Islet precursor cell (in vitro differentiated cells): Measurements from ENCODE around the gene CHCHD3.

Source experiments
- DNase-seq: peaks from one replicate; pipeline ENCODE4 v3.0.0-alpha.2; 2018

CHCHD3 gene

GRCh38 chr7:132797152-132797551 is 284.7 kb downstream of the CHCHD3 start:
- DNase-seq = no peak

DNA sequence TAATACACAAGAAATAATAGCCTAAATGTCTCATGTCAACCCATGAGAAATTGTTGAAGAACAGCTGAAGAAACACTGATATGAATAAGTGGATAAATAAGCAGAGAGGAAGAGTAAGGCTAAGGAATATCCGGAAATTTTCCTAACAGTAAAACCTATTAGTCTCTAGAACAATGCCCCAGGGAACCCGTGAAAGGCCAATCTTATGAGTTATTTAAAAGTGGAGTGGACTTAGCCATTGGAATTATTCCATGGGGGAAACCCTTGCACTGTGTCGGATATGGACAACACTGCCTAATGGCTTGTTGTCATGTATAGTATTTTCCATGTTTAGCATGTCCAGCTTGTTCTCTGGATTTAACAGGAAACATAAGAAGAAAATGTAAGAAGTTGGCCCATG is 288.4 kb downstream of the CHCHD3 start:
- DNase-seq = no peak

- DNase-seq = no peak
Measured at GRCh38 chr7:132791036-132791435, 290.9 kb downstream of the CHCHD3 start.

DNA sequence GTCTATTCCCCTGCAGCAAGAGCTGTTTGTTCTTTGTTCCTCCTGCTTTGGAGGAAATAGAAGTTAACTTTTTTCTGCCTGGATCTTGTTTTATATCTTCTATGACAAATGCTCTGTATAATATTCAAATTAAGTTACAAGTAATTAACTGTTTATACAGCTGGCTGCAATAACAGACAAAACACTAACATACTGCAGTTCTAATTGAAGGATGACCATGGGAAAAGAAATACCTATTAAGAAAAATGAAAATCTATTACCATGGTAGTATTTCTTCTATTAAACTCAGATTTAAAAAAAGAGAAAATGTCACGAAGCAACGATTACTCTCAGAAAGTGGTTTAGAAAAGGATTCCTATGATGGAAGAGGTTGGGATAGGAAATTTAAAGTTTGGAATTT is 291.8 kb downstream of the CHCHD3 start:
- DNase-seq = no peak

DNA sequence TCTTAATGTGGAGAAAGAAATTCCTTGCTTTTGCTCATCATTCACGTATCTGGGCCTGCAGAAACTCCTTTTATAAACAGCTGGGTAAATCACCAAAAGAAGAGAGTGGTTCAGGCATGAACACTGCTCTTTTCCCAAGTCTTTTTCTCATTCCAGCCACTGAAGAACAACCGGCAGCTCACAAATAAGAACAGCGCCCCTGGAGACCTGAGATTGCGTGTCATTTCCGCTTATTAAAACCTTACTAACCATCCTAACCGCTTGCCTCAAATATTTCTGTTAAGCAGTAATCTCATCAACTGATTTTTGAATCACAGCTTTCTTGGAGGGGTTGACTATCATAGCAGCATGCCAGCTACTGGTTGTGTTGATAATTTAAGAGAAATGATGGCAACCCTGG is 292.6 kb downstream of the CHCHD3 start:
- DNase-seq = no peak

DNA sequence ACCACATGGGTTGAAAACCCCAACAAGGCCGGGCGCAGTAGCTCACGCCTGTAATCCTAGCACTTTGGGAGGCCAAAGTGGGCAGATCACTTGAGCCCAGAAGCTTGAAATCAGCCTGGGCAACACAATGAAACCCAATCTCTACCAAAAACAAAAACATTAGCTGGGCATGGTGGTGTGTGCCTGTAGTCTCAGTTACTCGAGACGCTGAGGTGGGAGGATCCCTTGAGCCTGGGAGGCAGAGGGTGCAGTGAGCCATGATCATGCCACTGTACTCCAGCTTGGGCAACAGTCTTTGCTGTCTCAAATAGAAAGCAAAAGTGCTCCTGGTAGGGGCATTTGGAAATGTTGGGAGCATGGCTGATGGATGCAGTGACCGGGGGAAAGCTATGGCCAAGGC is 296.0 kb downstream of the CHCHD3 start:
- DNase-seq = no peak

GRCh38 chr7:132784406-132784805 is 297.5 kb downstream of the CHCHD3 start:
- no peak for DNase-seq

DNA sequence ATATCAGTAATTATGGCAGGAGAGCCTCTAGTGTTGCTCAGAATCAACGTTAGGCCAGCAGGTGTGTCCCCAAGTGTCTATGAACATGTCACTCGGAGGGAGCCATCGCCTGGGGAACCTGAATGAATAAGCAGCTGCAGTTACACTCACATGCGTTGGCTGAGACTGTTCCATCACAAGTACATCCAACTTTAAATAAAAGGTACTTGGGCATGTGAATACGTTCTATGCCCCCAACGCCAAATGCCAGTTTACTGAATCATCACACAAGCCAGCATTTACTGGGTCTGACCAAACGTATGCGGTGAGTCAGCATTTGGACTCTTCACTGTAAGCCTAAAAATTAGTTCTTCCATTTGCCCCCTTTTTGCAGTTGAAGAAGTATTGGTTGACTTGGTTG is 298.1 kb downstream of the CHCHD3 start:
- DNase-seq = peak; percentile 76

- no peak for DNase-seq
Measured at GRCh38 chr7:132782777-132783640, 298.9 kb downstream of the CHCHD3 start.

- no peak for DNase-seq
Measured at GRCh38 chr7:132780822-132781221, 301.1 kb downstream of the CHCHD3 start.

- no peak for DNase-seq
Measured at GRCh38 chr7:132779164-132779563, 302.7 kb downstream of the CHCHD3 start.

GRCh38 chr7:132778761-132779160 is 303.1 kb downstream of the CHCHD3 start:
- DNase-seq = no peak

- no peak for DNase-seq
Measured at GRCh38 chr7:132777956-132778355, 303.9 kb downstream of the CHCHD3 start.

DNA sequence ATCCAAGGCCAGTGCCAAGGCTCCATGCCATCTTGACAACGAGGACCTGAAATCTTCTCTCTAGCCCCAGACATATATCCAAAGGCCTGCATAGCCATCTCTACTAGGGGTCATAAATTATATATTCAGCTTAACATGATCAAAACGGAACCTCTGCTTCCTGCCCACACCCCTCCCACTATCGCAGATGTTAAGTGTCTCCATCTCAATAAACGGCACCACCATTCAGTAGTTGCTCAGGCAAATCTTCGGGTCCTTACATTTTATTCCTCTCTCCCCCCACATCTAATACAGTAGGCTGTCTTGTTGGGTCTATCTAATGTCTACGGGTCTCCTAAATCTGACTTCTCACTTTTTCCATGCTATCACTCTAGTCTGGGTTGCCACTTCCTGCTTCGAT is 304.5 kb downstream of the CHCHD3 start:
- DNase-seq = no peak

DNA sequence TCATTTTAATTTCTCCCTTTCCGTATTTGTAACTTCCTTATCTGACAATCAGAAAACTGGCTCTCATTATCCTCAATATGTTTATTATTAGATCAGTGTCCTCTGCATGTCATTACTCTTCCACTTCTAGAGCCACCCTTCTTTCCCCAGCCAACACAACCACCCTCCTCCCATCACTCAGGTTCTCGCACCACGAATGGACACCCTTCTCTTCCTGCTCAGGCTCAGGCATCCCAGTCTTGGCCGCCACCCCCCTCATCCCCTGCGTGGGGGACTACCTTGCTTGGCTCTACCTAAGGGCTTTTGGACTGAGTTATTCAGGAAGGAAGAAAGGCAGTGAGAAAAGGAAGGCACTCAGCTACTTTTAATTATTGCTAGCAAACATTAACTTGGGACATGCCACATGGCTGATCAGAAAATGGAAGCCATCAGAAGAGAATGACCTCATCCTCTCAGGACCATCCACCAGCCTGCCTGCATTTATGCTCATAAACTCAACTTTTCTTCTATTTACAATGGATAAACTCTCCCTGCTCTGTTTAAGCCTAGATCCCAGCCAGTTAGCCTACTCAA is 305.8 kb downstream of the CHCHD3 start:
- DNase-seq = peak; percentile 40

DNA sequence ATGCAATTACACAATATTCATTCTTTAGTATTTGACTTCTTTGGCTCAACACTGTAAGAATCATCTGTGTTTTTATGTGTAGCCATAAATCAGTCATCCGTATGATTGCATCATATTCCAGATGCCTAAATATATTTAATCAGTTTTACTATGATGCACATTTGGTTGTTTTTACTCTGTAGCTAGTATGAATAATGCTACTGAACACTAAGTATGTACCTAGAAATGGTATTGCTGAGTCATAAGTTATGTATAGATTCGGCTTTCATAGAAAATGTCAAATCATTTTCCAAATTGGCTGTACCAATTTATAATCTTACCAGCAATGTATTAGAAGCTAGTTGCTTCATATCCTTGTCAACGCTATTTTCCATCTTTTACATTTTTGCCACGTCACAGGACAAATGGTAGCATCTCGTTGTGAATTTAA is 308.3 kb downstream of the CHCHD3 start:
- no peak for DNase-seq

- peak; percentile 43 for DNase-seq
Measured at GRCh38 chr7:132771301-132771730, 310.6 kb downstream of the CHCHD3 start.

DNA sequence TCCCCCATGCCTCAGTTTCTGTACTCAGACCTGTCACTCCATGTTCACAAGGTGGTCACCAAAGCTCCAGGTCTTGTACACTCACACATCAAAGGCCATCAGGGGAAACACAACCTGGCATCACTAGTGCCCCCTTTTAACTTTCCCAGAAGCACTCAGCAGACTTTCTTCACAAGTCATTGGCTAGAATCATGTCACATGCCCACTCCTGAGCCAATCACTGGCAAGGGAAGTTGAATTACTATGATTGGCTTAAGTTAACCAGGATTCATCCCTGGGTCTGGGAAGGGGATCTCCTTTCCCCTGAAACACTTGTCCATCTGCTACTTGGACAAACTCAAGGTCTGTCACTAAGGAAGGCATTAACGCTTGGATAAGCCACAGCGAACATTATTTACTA is 311.8 kb downstream of the CHCHD3 start:
- no peak for DNase-seq

- DNase-seq = no peak
Measured at GRCh38 chr7:132769280-132769679, 312.6 kb downstream of the CHCHD3 start.

- no peak for DNase-seq
Measured at GRCh38 chr7:132768099-132768498, 313.8 kb downstream of the CHCHD3 start.

GRCh38 chr7:132767378-132767777 is 314.5 kb downstream of the CHCHD3 start:
- DNase-seq = no peak

DNA sequence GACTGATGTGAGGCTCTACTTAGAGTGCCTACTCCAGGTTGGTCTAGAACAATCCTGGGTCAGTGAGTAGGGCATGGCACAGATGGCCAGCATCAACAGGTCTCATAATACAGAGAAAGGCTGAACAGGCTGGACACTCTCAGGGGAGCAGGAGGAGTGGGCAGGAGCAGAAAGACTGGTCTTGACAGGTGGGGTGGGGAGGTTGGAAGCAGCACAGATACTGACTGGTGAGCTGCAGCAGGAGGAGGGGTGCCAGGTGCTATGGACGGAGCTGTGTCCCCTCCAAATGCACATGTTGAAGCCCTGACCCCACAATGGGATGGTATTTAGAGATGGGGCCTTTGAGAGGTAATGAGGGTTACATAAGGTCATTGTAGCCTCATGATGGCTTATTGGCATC is 315.2 kb downstream of the CHCHD3 start:
- no peak for DNase-seq

DNA sequence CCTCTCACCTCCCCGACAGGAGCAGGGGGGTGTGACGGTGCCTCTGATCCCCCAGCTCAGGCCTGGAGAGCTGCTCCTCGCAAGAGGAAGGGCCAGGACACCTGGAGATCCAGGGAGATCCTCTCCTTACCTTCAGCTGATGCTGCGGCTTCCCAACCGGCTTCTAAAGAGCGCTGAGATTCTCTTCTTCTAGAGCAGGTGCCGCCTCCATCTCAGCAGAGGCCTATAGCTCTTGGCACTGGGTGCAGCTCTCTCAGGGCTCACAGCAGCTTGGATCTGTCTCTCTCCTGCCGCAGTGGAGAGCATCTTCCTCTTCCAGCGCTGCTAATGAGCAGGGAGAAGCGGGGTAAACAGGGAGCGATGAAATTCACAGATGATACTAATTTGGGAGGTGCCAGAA is 316.0 kb downstream of the CHCHD3 start:
- DNase-seq = no peak

- no peak for DNase-seq
Measured at GRCh38 chr7:132764762-132765161, 317.1 kb downstream of the CHCHD3 start.

GRCh38 chr7:132760866-132761265 is 321.0 kb downstream of the CHCHD3 start:
- DNase-seq = no peak
